ENCODE data around the gene KRTAP10-11. TPM values are rescaled to one million over a fixed set of nuclear protein-coding genes. Genes with fewer than 3 reads are reported as not detected.
"Not testable (repeated sequence)": the region's sequence is repeated elsewhere in the genome, so short reads cannot be mapped to it uniquely, and the experiment has no call there.

Gene KRTAP10-11
- total RNA-seq, 1 donor from 2014 or later: not detected

DNA sequence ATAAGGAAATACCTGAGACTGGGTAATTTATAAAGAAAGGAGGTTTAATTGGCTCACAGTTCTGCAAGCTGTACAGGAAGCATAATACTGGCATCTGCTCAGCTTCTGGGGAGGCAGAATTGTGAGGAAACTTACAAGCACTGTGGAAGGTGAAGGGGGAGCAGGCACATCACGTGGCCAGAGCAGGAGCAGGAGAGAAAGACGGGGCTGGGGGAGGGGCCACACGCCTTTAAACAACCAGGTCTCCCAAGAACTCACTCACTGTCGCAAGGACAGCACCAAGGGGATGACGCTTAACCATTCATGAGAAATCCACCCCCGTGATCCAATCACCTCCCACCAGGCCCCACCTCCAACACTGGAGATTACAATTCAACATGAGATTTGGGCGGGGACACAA, 15.4 kb downstream of the KRTAP10-11 start:
- intact Hi-C loops (cut with micrococcal nuclease): not testable (repeated sequence)

DNA sequence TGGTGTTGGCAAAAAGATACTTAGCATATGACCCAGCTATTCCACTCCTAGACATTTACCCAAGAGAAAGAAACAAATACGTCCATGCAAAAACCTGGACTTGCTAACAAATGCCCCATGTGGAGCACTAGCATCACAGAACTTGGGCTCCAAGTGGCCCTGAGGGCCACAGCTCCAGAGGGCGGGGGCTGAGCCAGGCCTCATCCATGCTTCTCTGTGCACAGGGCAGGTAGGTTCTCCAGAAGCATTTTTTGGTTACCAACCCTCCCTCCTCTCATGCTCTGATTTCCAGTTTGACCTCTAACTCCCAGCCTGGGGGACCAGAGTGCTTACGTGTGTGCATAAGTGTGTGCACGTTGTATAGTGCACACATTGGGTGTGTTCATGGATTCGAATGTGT, 18.5 kb downstream of the KRTAP10-11 start:
- intact Hi-C loops (cut with micrococcal nuclease): no loop called here

DNA sequence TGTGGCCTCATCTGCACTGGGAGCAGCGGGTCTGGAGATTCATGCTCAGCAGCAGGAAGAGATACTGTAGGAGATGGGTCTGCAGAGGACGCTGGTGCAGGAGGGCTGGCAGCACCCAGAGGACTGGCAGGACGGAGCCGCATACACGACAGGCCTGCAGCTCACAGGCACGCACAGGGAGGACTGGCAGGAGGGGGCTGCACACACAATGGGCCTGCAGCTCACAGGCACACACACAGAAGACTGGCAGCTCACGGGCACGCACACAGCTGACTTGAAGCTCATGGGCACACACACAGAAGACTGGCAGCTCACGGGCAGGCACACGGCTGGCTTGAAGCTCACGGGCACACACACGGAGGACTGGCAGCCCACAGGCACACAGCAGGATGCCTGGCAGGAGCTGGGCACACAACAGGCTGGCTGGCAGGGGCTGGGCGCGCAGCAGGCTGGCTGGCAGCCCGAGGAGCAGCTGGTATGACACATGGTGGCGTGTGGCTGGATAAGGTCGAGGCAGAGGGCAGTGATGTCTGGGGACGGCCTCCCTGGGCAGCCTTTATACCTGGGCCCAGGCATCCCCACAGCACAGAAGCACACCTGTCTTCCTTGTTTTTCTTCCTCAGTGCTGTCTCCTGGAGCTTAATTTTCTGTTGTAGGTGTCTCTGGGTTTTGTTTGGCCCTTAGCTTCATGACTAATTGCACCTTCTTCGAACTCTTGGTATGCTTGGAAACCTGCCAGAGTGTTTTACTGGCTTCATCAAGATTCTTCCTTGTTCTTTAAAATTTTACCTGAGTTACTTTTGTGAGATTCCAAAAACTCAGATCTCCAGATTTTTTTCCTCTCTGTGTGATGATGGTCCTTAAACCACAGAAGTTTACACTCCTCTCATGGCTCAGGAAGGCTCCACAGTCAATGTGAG, 20.4 kb downstream of the KRTAP10-11 start, which contains the start of gene KRTAP12-2:
KRTAP12-2 (minus strand) TSS at position 527 of the 920 bp plus-strand sequence; CDS start at position 486, 41 bp downstream.
- intact Hi-C loops (cut with micrococcal nuclease): no loop called here

DNA sequence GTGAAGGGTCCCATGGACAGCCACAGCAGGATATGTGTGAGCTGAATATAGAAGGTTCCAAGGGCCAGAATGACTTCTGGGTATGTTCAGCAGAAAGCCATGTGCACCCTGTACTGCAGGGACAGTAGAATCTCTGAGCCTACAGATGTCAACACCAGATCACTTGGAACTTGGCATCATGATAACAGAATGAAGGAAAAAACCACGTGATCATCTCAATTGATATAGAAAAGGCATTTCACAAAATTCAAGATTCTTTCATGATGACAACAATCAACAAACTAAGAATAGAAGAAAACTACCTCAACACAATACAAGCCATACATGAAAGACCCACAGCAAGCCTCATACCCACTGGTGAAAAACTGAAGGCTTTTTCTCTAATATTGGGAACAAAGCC, 21.4 kb downstream of the KRTAP10-11 start:
- intact Hi-C loops (cut with micrococcal nuclease): no loop called here

DNA sequence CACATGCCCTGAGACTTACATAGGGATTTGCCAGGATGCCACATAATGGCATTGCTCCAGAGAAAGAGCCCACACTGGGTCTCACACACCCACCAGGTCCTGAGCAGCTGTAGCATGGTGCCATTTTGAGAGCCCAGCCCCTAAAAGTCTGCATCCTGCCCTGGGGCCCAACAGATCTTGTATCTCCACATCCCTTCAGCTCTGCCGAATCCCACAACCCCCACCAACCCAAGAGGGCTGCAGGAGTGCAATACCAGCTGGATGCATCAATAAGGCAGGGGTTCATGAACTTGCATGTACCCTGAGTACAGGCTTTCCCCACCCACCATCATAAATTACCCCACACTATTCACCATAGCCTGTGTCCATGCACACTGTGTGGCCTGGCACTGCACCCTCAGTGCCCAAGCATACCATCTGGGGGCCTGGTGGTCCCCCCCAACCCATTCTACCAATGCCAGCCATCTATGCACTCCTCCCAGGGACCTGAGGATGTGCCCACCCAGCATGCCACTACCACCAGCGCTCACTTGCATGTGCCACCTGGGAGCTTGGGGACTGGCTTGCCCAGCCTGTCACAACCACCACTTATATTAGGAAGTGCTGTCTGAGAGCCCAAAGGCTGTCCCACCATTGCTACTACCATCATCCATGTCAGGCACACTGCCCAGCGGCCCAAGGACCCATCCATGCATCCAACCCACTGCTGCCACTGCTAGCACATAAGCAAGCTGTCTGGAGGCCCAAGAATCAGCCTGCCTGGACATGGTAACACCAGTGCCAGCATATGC, 24.6 kb downstream of the KRTAP10-11 start:
- intact Hi-C loops (cut with micrococcal nuclease): no loop called here

DNA sequence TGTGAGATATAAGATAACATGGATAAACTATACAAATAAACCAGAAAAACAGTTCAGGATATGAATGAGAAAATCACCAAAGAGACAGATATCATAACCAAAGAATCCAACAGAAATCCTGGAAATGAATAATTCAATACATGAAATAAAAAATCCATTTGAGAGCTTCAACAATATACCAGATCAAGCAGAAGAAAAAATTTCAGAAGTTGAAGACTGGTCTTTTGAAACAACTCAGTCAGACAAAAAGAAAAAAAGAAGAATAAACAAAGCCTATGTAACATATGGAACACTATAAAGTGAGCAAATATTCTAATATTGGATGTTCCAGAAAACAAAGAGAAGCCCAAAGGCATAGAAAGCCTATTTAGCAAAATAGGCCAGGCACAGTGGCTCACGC, 25.7 kb downstream of the KRTAP10-11 start:
- intact Hi-C loops (cut with micrococcal nuclease): no loop called here

DNA sequence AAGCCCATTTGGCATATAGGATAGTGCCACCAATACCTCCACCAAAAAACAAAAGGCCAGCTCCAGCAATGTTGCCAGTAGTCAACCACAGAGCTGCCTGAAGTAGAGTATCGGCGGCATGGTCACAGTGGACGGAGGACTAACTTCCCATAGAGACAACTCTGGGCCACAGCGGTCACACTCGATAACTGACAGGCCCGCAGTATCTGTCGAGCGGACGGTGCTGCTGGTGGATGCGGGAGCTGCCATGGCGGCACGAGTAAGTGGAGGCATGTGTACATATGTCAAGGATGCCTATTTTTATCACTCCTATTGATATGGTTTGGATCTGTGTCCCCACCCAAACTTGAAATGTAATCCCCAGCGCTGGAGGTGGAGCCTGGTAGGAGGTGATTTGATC, 31.7 kb downstream of the KRTAP10-11 start:
- intact Hi-C loops (cut with micrococcal nuclease): no loop called here

DNA sequence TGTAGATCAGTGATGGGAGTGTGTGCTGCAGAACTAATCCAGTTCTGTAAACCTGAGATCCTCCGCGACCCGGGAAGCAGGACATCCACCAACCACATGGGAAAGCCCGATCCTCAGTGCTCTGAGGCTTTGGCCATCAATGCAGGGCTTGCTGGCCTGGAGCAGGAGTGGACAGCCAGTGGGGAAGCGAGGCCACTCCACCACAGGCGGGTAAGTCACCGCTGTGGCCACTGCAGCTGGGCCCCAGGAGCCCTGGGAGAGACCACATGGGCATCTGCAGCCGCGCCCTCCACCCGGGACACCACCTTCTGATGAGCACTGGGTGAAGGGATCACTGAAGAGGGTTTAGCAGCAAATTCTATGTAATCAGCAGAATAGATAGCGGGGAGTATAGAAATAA, 34.9 kb downstream of the KRTAP10-11 start:
- intact Hi-C loops (cut with micrococcal nuclease): no loop called here

DNA sequence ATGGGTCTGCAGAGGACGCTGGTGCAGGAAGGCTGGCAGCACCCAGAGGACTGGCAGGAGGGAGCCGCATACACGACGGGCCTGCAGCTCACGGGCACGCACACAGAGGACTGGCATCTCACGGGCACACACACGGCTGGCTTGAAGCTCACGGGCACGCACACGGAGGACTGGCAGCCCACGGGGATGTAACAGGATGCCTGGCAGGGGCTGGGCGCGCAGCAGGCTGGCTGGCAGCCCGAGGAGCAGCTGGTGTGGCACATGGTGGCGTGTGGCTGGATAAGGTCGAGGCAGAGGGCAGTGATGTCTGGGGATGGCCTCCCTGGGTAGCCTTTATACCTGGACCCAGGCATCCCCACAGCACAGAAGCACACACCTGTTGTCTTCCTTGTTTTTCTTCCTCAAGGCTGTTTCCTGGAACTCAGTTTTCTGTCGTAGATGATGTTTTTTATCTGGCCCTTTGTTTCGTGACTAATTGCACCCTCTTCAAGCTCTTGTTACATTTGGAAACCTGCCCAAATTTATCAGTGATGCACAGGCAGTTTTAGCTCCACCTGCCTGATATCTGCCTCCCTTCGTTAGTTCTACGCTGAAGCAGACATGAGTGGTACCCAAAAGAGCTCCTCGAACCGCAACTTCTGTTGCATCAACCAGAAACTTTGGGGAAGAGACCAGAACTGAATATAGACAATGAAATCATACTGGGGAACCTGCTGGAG, 35.8 kb downstream of the KRTAP10-11 start, which contains the start of gene KRTAP12-1:
KRTAP12-1 (minus strand) TSS at position 303 of the 719 bp plus-strand sequence; CDS start at position 263, 40 bp downstream.
- intact Hi-C loops (cut with micrococcal nuclease): no loop called here

DNA sequence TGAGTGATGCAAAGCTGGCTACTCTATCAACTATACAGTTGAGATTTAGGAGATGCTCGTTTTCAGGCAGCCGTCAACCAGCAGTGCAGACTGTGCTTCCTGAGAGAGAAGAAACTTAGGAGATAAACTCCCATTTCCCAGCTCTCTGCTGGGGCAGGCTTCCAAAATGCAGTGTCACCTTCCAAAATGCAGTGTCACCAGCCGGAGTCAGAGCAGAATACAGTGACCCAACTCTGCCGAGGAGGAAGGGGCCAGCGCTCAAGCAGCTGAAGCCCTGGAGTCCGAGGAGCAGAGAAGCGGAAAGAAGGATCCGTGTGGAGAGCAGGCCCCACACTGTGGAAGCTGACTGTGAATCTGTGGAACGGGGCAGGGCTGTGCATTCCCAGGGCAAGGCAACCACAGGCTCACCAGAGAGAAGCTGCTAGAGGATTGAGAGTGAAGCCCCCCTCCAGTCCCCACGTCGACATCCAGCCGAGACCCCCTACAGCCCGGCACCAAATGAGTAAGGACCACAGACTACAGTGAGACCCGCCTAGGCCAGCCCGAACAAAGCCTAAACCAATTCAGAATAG, 36.5 kb downstream of the KRTAP10-11 start:
- intact Hi-C loops (cut with micrococcal nuclease): no loop called here

DNA sequence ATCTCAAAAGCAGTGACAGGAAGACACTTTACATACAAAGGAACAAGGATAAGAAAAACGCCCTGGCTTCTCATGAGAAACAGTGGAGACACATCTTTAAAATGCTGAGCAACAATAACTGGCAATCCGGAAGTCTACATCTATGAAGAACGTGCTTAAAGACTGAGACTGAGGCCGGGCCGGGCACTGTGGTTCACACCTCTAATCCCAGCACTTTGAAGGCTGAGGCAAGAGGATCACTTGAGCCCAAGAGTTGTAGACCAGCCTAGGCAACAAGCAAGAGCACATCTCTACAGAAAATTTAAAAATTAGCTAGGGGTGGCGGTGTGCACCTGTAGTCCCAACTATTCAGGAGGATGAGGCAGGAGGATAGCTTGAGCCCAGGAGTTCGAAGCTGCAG, 37.9 kb downstream of the KRTAP10-11 start:
- intact Hi-C loops (cut with micrococcal nuclease): no loop called here

DNA sequence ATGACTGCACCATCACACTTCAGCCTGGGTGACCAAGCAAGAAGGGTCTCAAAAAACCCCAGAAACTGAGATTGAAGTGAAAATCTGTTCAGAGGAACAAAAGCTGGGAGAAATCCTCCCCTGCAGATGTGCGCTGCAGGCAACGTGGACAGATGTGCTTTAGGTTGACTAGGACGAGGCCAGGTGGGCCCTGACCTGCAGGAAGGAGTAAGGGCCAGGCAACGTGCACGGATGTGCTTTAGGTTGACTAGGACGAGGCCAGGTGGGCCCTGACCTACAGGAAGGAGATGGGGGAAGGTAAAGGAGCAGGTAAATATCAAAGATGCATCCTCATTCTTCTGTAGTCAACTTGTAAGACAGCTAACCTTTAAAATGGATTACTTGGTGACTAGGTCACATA, 38.3 kb downstream of the KRTAP10-11 start:
- intact Hi-C loops (cut with micrococcal nuclease): no loop called here

DNA sequence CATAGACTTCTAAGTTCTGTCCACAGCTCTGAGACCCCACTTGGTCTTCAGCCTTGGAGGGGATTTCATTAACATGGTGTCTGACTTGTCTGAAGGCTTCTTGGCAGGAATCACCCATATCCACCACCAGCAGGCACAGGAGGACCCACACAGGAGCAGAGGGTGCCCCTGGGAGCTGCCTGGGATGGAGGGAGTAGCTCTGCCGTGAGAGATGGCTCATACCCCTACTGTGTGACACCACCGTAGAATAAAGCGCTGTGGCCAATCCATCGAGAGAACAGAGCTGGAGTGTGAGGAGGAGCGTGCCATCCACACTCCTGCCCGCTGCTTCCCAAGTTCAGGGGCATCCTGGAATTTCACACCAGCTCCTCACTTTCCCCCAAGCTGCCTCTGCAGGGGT, 38.8 kb downstream of the KRTAP10-11 start:
- intact Hi-C loops (cut with micrococcal nuclease): not testable (repeated sequence)

DNA sequence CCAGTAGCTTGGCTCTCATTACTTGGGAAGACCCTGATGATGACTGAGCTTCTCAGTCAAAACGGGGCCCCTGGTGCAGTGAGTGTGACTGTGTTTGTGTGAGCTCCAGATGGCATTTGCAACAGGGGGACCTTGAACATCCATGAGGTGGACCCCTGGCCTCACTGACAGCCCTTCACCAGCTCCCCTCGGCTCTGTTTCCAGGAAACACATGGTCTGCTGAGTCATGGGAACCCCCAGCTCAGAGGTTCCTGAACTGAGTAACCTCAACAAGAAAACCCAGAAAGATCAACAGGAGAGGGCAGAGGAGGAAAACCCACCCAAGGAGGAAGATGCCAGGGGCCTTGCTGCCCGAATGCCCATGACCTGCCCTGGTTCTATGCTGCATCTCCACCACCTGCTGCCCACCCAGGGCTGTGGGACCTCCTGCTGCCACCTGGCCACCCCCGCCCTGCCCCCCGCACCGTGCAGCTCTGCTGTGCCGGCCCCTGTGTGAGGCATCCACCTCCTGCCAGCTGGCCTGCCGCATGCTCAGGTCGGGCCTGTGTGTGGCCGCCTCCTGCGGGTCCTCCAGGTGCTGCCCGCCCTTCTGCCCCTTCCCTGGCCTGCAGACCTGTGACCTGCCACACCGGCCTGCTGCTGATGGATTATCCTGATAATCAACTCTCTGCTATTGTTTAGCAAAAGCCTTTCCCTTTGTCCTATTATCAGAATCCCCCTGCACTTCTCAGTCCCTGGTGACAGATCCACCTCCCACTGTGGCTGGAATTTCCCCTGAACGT, 40.0 kb downstream of the KRTAP10-11 start:
- intact Hi-C loops (cut with micrococcal nuclease): no loop called here

DNA sequence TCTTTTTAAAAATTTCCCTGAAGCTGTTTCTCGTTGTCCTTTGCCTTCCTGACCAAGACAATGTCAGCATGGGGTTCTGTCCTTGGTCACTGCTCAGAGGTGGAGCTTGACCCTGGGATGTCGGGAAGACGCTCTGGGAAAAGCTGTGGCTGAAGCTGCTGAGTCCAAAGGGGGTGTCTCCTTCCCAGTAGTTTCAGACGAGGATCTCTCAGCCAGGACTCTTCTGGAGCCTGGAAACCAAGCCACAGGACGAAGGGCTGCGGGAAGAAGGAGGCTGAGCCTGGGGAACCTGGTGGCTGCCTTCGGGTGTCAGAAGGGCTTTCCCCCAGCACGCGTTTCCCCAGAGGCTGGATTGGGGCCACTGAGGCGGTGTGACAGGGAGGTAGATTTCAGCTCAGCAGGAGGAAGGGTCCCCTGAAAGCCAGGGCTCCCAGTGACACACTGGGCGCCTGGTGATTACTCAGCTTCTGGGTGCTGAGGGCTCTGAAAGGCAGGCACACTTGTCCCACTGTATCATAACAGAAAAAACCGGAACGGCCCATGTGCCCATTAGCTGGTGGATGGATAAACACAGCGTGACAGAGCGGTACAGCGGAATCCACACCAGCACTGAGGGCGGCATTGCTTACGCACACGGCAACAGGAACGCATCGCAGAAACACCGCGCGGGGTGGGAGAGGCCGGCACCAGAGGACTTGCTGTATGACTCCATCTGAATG, 40.8 kb downstream of the KRTAP10-11 start:
- intact Hi-C loops (cut with micrococcal nuclease): no loop called here

DNA sequence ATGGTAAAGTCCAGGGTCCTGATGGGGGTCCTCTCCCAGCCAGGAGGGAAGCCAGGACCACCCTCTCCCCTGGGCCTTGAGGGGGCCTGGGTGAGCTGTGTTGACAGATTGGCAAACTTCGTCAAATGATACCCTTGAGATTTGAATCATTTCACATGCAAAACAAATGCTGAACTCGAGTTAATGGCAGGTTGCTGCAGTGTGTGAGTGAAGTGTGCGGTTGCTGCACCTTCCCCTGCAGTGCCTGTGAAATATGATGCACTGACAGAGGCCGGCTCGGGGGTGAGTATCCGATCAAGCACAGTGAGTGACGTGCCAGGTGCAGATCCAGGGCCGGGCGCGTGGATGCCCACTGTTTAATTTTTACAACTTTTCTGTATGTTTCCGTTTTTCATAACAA, 41.5 kb downstream of the KRTAP10-11 start:
- intact Hi-C loops (cut with micrococcal nuclease): no loop called here

DNA sequence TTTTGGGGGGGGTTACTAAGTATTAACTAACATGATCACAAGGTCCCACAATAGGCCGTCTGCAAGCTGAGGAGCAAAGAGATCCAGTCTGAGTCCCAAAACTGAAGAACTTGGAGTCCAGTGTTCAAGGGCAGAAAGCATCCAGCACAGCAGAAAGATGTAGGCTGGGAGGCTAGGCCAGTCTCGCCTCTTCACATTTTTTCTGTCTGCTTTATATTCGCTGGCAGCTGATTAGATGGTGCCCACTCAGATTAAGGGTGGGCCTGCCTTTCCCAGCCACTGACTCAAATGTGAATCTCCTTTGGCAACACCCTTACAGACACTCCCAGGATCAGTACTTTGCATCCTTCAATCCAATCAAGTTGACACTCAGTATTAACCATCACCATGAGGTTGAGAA, 43.5 kb downstream of the KRTAP10-11 start:
- intact Hi-C loops (cut with micrococcal nuclease): not testable (repeated sequence)

DNA sequence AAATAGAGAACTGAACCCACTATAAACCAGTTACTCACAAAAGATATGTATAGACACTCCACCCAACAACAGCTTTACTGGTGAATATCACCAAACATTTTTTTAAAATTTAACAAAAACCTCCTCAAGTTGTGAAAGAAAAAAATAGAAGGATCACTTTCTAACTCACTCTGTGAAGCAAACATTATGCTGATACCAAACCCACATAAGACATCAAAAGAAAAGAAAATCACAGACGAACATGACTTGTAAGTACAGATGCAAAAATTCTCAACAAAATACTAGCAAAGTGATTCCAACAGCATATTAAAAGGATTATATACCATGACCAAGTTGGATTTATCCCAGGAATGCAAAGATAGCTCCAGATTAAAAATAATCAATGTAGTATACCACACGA, 45.5 kb downstream of the KRTAP10-11 start:
- intact Hi-C loops (cut with micrococcal nuclease): no loop called here

DNA sequence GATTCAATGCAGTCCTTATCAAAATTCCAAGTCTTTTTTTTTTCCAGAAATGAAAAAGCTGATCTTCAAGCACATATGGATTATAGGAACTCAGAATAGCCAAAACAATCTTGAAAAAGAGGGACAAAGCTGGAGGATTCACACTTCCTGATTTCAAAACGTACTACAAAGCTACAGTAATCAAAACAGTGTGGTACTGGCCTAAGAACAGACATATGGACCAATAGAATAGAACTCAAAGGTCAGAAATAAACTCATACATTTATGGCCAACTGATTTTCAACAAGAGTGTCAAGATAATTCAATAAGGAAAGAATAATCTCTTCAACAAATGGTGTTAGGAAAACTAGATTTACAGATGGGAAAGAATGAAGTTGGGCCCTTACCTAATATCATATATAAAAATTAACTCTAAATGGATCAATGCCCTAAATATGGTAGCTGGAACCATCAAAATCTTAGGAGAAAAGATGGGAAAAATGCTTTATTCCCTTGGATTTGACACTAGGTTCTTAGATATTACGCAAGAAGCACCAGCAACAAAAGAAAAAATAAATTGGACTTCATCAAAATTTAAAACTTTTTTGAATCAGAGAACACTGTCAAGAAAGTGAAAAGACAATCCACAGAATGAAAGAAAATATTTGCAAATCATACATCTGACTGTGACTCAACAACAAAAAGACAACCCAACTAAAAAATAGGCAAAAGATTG, 46.7 kb downstream of the KRTAP10-11 start:
- intact Hi-C loops (cut with micrococcal nuclease): no loop called here
